ENCODE data around the gene AXL.
"Not testable (repeated sequence)": the region's sequence is repeated elsewhere in the genome, so short reads cannot be mapped to it uniquely, and the experiment has no call there.

AXL gene

DNA sequence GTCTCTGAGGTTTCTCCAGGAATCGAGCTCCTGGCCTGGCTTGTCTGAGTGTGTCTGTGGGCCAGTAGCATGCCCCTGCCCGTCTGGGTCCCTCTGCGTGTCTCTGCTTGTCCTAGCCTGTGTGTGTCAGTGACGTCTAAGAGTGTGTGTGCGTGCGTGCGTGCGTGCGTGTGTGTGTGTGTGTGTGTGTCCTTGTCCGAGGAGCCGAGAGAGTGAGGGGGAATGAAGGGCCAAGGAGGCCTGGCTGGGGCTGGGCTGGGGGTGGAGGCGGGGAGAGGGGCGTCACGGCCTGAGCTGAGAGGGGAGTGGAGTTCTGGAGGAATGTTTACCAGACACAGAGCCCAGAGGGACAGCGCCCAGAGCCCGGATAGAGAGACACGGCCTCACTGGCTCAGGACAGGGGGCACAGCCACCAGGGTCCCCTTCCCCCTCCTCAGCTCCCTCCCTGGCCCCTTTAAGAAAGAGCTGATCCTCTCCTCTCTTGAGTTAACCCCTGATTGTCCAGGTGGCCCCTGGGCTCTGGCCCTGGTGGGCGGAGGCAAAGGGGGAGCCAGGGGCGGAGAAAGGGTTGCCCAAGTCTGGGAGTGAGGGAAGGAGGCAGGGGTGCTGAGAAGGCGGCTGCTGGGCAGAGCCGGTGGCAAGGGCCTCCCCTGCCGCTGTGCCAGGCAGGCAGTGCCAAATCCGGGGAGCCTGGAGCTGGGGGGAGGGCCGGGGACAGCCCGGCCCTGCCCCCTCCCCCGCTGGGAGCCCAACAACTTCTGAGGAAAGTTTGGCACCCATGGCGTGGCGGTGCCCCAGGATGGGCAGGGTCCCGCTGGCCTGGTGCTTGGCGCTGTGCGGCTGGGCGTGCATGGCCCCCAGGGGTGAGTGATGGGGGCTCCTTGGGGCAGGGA, at the start of gene AXL:
Gene AXL, plus strand, starts transcription at position 609 of the 893 bp plus-strand sequence. Its CDS starts 170 bp downstream, at position 779.
- DNase-seq: peak; percentile 92

DNA sequence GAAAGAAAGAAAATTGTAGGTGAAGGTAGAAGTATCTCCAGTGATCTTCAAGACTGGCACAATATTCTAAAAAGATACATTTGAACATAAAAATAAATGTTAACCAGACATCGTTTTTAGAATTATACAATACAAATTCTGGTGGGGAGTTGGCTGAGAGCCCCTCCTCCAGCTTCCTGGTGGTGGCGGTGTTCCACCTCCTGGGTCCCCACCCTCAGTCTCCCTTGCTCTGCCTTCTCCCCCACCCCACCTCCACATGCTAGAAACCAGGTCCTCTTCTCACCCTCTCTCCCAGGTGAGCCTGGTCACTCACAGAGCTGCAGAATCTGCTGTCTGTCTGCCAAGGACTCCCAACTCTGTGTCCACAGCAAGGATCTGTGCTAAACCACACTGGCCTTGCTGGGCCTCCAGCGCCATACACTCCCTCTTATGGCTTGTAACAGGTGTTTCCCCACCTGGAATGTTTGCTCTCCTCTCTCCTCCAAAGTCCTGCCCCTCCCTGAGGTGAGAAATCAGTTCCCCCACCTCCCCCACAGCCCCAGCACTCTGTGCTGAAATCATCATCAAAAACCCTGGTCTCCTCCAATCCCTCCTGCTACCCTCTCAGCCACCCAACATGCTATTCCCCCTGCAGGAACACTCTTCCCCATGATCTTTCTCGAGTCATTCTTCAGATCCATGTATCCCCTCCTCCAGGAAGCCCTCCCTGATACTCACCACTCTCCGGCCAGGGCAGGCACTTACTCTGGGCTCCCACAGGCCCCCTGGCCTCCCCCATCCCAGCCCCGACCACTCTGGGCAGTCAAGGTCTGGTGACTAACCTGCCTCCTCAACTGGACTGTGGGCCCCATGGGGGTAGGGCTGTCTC, 46.5 kb upstream of the AXL start:
- no peak for DNase-seq

DNA sequence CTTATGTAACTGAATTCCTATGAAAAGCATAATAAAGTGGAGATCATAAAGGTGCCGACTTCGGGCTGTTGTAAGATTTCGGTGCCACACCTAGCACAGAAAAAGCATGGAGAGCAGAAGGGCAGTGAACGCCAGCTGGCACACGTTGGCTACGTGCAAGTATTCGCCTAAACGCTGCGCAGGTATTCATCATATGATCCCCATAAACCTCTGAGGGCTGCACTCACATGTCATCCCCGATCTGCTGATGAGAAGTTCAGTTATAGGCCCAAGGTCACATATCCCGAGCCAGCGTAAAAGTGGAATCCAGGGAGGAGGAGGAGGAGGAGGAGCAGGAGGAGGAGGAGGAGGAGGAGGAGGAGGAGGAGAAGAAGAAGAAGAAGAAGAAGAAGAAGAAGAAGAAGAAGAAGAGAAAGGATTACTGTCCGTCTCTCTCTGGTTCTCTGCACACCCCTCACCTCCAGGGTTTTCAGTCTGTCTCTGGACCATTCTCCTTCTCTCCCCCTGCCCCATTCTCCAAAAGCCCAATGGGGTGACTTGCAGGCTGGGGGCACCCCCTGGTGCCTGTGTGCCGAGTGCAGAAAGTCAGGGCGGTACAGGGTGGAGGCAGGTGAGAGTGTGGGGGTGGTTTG, 44.6 kb upstream of the AXL start:
- no peak for DNase-seq

DNA sequence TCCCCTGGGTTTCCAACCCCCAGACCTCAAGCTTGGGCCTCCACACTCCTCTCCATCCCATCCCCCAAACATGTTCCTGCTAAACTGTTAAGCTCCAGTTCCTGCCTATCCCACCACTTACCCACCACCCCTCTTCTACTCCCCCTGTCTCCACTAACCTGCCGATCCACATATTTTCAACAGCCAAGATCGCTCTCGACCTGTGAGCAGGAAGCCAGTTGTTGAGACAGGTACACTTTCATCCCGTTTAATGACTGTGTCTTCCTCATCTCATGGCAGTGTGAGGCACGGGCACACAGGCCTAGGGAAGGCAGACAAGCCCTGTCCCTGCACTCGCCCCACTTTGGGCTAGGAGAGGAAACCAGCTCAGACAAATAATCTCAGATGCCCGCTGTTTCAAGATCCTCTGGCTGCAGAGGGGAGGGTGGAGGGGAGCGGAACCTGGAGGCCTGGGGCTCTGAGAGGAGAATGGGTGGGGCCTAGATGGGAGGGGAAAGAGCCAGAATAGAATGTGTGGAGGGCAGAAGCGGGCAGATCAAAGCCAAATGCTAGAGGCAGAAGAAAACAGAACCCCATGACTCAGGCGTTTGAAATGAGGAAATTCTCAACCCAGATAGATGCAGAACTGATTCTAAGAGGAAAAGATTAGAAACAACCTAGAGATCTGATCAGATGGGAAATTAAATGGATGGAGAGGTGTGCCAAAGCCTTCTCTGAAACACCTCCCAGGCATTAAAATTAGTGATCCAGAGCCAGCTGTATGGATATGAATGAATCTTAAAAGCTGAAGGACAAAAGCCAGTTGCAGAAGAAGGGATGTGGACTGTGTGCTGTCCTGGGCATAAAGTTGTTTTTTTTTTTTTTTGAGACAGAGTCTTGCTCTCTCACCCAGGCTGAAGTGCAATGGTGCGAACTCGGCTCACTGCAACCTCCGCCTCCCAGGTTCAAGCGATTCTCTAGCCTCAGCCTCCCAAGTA, 42.9 kb upstream of the AXL start:
- DNase-seq: peak; percentile 49

DNA sequence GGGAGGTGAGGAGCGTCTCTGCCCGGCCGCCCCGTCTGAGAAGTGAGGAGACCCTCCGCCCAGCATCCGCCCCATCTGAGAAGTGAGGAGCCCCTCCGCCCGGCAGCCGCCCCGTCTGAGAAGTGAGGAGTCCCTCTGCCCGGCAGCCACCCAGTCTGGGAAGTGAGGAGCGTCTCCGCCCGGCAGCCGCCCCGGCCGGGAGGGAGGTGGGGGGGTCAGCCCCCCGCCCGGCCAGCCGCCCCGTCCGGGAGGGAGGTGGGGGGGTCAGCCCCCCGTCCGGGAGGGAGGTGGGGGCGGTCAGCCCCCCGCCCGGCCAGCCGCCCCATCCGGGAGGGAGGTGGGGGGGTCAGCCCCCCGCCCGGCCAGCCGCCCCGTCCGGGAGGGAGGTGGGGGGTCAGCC, 38.9 kb upstream of the AXL start:
- DNase-seq: not testable (repeated sequence)

DNA sequence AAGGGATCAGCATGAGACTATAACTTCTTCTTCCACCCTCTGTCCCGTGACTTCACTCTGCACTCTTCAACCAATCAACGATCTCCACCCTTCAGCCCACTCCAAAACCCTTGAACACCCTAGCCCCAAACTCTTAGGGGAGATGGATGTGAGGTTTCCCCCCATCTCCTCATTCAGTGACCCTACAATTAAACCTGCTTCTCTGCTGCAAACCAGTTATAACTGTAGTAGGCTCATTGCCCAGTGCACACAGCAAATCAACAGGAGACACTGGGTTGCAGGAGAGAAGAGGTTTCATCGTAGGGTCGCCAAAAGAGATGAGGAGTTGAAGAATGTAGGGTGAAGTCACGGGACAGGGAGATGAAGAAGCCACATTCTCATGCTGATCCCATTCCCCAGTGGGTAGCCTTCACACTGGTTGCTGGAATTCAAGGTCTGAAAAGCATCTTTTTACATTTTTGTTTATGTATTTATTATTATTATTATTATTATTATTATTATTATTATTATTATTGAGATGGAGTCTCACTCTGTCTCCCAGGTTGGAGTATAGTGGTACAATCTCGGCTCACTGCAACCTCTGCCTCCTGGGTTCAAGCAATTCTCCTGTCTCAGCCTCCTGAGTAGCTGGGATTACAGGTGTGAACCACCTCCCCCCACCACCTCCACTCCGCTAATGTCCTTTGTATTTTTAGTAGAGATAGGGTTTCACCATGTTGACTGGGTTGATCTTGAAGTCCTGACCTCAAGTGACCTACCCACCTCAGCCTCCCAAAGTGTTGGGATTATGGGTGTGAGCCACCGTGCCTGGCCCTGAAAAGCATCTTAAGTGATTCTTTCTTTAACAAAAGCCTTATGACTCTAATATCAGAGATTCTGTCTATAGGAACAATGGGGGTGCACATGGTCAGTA, 31.8 kb upstream of the AXL start:
- DNase-seq: no peak

DNA sequence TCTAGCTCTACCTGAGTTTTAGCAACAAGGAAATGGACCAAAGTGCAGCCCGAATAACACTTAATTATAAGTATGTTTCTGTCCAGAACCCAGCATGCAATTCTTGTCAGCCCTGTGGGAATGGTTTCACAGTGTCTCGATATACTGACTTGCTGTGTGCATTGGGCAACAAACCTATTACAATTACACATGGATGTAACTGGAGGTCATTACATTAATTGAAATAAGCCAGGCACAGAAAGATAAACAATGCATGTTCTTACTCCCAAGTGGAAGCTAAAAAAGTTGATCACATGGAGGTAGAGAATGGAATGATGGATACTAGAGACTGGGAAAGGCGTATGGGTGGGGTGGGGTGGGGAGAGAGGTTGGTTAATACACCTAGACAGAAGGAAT, 31.1 kb upstream of the AXL start:
- DNase-seq: no peak

DNA sequence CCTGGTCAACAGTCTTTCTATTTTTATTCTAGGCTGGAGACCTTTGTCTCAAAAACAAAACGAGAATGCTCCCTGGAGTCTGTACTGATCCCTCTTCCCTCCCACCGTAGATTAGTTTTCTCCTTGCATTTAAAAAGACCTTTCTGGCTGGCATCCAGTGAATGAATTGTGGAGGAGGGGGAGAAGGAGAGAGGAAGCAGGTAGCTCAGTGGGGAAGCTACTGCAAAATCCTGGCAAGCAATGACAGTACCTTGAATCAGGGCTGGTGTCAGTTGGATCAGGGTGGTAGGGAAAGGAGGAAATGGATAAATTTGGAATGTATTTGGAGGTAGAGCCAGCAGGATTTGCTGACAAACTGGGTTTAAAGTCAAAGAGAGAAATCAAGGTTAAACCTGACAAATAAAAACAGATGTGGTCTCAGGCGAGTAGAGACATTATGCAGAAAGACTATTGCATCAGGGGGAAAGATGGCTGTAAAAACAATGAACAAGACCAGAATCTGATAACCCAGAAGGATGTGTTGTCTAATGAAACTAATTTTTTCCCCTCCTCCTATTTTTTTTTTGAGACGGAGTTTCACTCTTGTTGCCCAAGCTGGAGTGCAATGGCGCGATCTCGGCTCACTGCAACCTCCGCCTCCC, 29.5 kb upstream of the AXL start:
- DNase-seq: no peak

DNA sequence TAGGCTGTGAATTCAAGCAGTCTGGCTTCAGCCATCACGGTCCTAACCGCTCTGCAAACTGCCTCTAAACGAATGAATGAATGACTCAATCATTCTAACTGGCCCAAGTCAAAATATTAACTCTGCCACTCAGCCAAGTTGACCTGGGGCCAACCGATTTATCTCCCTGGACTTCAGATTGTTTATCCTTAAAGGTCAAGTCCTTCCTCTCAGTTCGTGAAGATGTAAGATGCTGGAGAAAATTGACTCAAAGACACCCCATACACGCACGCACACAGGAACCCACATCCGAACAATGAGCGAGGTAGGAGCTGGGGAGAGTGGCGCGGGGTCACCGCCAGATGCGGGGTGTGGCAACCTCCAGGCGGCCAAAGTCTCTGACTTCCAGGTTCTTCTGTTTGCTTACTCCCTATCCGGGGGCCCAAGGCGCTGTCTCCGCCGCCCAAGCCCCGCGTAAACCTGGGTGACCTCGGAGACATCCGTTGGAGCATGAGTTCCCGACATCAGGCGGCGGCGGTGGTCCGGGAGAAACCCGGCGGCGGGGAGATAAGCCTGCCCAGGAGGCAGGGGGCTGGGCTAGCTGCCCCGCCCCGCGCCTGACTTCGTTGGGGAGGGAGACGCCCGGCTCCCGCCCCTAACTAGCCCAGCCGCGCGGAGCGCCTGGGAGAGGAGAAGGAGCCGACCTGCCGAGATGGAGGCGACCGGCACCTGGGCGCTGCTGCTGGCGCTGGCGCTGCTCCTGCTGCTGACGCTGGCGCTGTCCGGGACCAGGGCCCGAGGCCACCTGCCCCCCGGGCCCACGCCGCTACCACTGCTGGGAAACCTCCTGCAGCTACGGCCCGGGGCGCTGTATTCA, 26.2 kb upstream of the AXL start, which contains the start of gene CYP2S1:
Gene CYP2S1, plus strand, starts transcription at position 646 of the 856 bp plus-strand sequence. Its CDS starts 46 bp downstream, at position 692.
- no peak for DNase-seq

DNA sequence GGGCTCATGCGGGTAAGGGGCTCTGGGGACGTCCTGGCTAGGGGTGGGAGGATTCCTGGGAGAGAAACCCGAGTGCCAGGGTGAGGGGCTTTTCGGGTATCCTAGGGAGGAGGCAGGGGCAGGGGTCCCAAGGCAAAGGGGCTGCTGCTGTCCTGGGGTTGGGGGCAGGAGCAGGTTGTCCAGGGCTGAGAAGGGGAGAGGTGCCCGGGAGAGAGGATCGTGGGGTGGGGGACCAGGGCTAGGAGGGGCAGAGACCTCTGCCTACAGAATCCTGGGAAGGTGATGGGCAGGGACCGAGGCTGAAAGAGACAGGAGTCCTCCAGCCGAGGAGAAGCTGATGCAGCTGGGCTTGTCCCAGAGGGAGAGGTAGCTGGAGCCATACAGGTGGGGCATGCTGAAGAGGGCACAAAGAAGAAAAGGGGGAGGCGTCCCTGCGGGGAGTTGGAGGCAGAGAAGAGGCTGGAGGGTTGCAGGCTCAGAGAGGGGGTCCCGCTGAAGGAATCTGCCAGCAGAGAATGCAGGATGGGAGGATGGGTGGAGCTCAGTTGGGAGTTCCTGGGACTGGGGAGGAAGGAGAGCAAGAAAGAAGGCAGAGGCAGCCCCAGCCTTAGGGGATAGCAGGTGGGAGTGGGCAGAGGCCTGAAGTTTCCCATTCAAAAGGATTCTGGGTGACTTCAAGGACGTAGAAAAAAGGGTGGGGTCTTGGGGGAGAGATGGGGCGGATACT, 25.4 kb upstream of the AXL start:
- no peak for DNase-seq

DNA sequence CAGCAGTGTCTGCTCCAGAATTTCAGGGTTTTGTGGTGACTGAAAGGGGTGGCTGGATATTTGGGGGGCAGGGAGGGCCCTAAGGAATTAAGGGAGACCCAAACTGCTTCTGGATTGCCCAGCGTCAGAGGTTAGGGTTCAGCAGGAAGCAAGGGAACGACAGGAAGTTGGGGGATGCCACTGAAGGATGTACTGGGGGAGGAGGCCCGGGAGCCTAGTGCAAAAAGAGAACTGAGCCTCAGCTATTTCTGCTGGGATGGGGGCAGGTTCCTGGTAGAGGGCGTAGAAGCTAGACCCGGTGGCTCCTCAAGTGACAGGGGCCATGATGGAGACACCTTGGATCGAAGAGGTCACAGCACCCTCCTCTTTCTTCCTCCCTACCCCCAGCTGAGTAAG, 24.9 kb upstream of the AXL start:
- DNase-seq: no peak

DNA sequence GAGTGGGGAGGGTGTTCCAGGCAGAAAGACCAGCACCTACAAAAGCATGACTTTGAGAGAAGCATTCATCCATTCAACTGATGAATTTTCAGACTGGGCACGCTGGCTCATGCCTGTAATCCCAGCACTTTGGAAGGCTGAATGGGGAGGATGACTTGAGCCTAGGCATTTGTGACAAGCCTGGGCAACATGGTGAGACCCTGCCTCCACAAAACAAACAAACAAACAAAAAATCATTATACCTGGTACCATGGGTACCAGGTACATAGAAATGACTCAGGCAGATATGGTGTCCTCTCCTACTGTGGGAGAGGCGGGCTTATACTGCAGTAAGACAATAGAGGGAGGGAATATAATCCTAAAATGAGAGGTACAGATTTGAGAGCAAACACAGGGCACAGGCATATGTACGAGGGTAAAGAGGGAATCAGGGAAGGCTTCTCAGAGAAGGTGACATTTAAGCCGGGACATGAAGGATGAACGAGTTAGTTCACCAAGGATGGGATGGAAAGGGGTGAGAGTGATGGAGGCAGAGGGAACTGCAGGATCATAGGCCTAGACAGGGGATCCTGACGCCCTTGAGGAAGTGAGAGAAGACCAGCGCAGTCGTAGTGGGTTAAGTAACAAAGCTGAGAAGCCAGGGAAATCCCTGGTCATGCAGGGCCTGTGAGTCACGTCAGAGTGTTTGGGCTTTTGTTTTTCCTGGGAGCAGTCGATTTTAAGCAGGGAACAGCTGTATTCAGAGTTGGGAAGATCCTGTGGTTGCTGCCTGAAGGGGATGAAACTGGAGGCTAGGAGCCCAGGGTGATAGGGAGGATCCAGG, 23.1 kb upstream of the AXL start:
- no peak for DNase-seq

DNA sequence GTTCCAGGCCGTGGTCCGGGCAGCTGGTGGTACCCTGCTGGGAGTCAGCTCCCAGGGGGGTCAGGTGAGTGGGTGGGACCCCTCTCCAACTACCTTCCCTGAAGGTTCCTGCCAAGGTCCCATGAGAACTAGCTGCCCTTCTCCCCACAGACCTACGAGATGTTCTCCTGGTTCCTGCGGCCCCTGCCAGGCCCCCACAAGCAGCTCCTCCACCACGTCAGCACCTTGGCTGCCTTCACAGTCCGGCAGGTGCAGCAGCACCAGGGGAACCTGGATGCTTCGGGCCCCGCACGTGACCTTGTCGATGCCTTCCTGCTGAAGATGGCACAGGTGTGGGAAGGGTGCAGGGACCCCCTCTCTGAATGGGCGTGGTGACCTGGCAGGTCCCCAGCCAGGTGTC, 20.5 kb upstream of the AXL start:
- no peak for DNase-seq

DNA sequence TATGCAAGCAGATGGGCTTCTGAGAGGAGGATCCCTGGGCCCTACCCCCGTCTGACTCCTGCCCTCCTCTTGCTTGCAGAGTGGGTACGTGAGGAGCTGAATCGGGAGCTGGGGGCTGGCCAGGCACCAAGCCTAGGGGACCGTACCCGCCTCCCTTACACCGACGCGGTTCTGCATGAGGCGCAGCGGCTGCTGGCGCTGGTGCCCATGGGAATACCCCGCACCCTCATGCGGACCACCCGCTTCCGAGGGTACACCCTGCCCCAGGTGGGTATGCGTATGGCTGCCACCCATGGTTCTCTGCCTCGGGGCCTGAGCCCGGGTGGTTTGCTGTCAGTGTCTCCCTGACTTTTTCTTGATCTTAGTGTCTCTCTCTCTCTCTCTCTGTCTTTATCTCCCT, 15.7 kb upstream of the AXL start:
- DNase-seq: no peak

DNA sequence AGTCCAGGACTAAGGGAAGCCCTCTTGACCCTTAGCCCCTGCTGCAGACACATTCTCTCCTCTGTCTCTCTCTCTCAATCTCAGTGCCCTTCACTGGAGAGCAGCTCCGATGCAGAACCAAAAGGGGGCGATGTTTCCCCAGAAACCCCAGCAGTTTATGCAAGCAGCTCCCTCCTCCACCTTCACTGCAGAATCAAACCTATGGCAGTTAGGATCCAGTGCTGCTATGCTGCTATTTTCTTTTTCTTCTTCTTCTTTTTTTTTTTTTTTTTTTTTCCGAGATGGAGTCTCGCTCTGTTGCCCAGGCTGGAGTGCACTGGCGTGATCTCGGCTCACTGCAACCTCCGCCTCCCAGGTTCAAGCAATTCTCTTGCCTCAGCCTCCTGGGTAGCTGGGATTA, 14.7 kb upstream of the AXL start:
- DNase-seq: peak; percentile 91

DNA sequence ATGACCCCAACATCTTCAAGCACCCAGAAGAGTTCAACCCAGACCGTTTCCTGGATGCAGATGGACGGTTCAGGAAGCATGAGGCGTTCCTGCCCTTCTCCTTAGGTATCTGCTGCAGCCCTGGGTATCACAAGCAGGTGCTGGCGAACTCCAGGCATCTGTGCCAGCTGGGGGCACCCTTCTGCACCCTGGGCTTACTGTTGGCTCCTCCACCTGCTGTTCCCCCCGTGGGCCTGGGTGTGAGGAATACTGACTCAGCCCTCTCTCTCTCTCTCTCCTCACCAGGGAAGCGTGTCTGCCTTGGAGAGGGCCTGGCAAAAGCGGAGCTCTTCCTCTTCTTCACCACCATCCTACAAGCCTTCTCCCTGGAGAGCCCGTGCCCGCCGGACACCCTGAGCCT, 13.0 kb upstream of the AXL start:
- no peak for DNase-seq

DNA sequence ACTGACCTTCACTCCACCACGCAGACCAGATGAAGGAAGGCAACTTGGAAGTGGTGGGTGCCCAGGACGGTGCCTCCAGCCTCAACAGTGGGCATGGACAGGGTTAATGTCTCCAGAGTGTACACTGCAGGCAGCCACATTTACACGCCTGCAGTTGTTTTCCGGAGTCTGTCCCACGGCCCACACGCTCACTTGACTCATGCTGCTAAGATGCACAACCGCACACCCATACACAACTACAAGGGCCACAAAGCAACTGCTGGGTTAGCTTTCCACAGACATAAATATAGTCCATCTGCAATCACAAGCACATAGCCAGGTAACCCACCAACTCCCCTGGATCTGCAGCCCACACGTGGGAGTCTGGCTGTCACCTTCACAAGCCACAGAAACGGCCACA, 12.6 kb upstream of the AXL start:
- DNase-seq: no peak

Data from femur (tissue), 1 donor.